Activated CD4-positive, alpha-beta memory T cell treated with anti-CD3 and anti-CD28 coated beads for 36 hours (primary cell): Measurements from ENCODE around the gene DARS1. TPM values are rescaled to one million over a fixed set of nuclear protein-coding genes. Genes with fewer than 3 reads are reported as not detected.
"Not testable (repeated sequence)": the region's sequence is repeated elsewhere in the genome, so short reads cannot be mapped to it uniquely, and the experiment has no call there.

Source experiments
- CTCF ChIA-PET: fragments of 350-600 bp; sonication (Branson Sonifier 250); formaldehyde crosslinking; loops from one replicate; lab custom pipeline; 2021; ENCODE audit warnings: antibody characterized with exemption, inconsistent platforms; lab: Charles Lee
- POLR2A ChIA-PET: fragments of 350-600 bp; sonication (Branson Sonifier 250); formaldehyde crosslinking; loops from one replicate; lab custom pipeline; 2021; ENCODE audit warnings: antibody characterized with exemption; lab: Charles Lee
- DNase-seq: peaks from one replicate; pipeline ENCODE4 v3.0.0-alpha.2; 2020
- H3K27ac Mint-ChIP-seq: one replicate; pipeline ENCODE4 v1.8.0; 2021; ENCODE audit warnings: mixed read lengths
- H3K27me3 Mint-ChIP-seq: one replicate; pipeline ENCODE4 v1.8.0; 2021; ENCODE audit warnings: mixed read lengths
- H3K36me3 Mint-ChIP-seq: one replicate; pipeline ENCODE4 v1.8.0; 2021; ENCODE audit warnings: mixed read lengths
- H3K4me1 Mint-ChIP-seq: one replicate; pipeline ENCODE4 v1.8.0; 2021; ENCODE audit warnings: low read depth, mixed read lengths
- H3K4me3 Mint-ChIP-seq: one replicate; pipeline ENCODE4 v1.8.0; 2021; ENCODE audit warnings: mild to moderate bottlenecking, mixed read lengths
- H3K9me3 Mint-ChIP-seq: one replicate; pipeline ENCODE4 v1.8.0; 2021; ENCODE audit warnings: mixed read lengths
- intact Hi-C: fragments of 100-400 bp; cut with micrococcal nuclease; formaldehyde crosslinking; loops from one replicate; pipeline ENCODE4 v1.15.1; 2023
- total RNA-seq, 2 experiments: library from RNA; stranded (reverse); gene quantifications; one replicate each; pipeline ENCODE4 v1.2.3, GENCODE V29; 2021

Gene DARS1
- total RNA-seq, 2 experiments from 2014 or later: 215 to 218 TPM

DNA sequence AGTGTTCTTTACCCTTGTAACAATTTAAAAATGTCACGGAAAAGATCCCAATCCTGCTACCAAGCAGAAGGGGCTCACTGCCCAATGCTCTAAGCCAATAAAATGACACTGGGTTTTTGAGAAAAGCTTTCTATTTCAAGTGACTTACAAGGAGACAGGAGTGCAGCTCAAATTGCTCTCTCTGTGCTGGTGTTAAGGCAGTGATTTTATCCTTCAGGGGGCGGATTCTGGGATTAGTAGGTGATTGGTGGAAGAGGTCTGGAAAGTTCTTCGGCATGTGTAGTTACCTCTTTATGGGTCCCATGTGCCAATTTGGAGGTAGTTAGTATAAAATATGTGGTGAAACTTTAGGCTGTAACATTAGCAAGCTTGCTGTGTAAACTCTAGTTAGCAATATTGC lies 81.8 kb downstream of the DARS1 start:
- no peaks in the 10 kb centered on the region for H3K27me3 Mint-ChIP-seq
- no peak overlapping the region for H3K27ac Mint-ChIP-seq
- peaks cover 20% of the 10 kb centered on the region for H3K36me3 Mint-ChIP-seq
- ChIA-PET CTCF (interaction anchor here (1.1 to 1.2 kb wide), 2 partner anchors 10 to 491 kb away, joined by 3 read pairs; no protein-coding TSS in a partner anchor), POLR2A (no interaction called here)
- intact Hi-C loops: no loop called here
- H3K4me1 Mint-ChIP-seq: peaks cover 2% of the 10 kb centered on the region
- DNase-seq: no peak
- no peak overlapping the region for H3K4me3 Mint-ChIP-seq
- no peaks in the 10 kb centered on the region for H3K9me3 Mint-ChIP-seq

DNA sequence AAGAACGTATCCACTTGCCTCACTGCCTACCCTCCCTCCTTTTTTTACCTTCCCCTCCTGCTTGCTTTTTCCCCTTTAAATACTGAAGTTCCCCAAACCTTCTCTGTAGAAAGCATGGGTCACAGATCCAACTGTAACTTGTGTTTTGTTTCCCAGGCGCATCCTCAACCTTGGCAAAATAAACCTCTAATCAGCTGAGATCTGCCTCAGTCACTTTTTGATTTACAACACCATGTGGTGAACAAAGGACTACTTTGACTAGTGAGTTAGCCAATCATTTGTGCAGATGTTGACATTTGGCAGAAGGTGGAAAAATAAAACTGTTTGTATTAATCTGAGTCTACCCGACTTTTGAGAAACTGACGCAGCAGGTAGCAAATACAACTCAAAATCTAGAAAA lies 85.9 kb downstream of the DARS1 start:
- no peak overlapping the region for H3K27ac Mint-ChIP-seq
- ChIA-PET POLR2A (no interaction called here), CTCF (interaction anchor here (1.4 kb wide), 1 partner anchor 15 kb away, joined by 4 read pairs; no protein-coding TSS in a partner anchor)
- intact Hi-C loops: no loop called here
- H3K9me3 Mint-ChIP-seq: no peaks in the 10 kb centered on the region
- no peak for DNase-seq
- H3K36me3 Mint-ChIP-seq: peaks cover 10% of the 10 kb centered on the region
- no peaks in the 10 kb centered on the region for H3K27me3 Mint-ChIP-seq
- no peak overlapping the region for H3K4me3 Mint-ChIP-seq
- H3K4me1 Mint-ChIP-seq: peaks cover 2% of the 10 kb centered on the region

DNA sequence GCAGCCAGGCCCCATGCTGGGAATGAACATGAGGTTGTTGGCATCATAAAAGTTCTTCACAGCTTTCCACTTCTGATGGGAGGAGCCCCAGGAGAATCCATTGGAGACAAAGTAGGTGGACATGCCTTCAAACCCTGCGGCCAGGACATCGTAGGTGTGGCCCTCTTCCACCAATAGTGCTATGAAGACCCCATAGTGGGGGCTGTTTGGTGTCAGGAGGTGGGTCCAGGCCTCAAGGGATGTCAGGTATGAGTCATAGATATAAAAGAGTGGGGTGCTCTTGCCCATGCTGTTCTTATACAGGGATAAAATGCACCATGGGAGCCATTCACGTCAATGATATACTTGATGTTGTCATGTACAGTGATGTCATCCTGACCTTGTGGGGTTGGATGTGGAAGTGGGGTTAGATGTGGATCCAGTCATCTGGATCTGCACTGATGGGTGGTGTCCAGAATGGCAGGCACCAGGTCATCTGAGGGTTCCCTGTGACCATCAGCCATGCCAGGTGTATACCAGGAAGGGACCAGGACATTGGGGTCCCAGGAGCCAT lies 87.1 kb downstream of the DARS1 start:
- POLR2A ChIA-PET: no interaction called here
- Mint-ChIP-seq H3K4me1 (no peaks in the 10 kb centered on the region), H3K9me3 (no peaks in the 10 kb centered on the region), H3K27ac (no peak overlapping the region), H3K4me3 (no peak overlapping the region), H3K36me3 (peaks cover 8% of the 10 kb centered on the region), H3K27me3 (no peaks in the 10 kb centered on the region)
- CTCF ChIA-PET: no interaction called here
- DNase-seq: no peak
- intact Hi-C loops: no loop called here

DNA sequence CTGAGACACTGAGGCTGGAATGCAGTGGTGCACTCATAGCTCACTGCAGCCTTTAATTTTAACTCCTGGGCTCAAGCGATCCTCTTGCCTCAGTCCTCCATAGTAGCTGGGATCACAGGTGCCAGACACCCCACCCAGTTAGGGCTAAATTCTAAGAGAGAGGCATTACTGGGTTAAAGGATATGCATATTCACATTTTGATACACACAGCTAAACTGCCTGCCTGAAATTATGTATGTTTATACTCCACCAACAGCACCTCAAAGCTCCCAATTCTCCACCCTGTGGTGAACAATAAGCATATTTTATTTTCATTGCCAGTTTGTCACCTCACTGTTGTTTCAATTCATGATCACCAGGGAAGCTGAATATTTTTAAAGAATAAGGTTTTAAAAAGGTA lies 90.5 kb downstream of the DARS1 start:
- H3K9me3 Mint-ChIP-seq: no peaks in the 10 kb centered on the region
- no peak overlapping the region for H3K27ac Mint-ChIP-seq
- peaks cover 3% of the 10 kb centered on the region for H3K36me3 Mint-ChIP-seq
- intact Hi-C loops: no loop called here
- H3K27me3 Mint-ChIP-seq: no peaks in the 10 kb centered on the region
- ChIA-PET POLR2A (interaction anchor here (0.5 to 1.2 kb wide), 2 partner anchors 18 to 1463 kb away, joined by 3 read pairs; partner anchors contain the start of gene MCM6), CTCF (no interaction called here)
- DNase-seq: no peak
- no peaks in the 10 kb centered on the region for H3K4me1 Mint-ChIP-seq
- no peak overlapping the region for H3K4me3 Mint-ChIP-seq

DNA sequence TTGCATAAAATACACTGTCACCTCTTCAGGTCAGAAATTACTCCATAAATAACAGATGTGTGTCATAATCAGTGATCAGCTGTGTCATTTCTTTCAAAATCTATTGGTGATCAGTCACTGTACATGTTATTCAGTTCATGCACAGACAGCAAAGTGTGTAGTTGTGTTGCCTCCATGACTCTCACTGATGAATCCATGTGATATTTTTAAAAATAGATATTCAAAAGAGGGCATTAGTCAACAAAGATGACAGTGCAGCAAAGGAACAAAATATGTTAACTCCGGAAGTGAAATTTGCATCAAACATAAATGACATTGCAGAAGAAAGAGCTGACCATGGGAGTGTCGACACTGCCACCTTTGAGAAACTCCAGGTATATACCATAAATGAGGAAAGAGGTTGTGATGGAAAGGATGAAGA lies 92.0 kb downstream of the DARS1 start:
- ChIA-PET CTCF (no interaction called here), POLR2A (interaction anchor here (0.8 to 1.7 kb wide), 2 partner anchors 17 to 18 kb away, joined by 3 to 4 read pairs; partner anchors contain the start of gene MCM6)
- H3K36me3 Mint-ChIP-seq: peaks cover 3% of the 10 kb centered on the region

DNA sequence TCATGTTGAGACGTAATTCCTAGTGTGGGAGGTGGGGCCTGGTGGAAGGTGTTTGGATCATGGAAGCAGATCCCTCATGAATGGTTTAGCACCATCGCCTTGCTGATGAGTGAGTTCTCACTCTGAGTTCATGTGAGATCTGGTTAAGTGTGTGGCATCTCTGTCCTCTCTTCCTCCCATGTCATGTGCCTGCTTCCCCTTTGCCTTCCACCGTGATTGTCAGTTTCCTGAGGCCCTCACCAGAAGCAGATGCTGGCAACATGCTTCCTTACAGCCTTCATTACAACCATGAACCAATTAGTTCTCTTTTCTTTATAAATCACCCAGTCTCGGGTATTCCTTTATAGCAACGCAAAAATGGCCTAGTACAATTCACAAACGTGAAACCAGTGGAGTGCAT lies 94.6 kb downstream of the DARS1 start:
- H3K36me3 Mint-ChIP-seq: no peaks in the 10 kb centered on the region
- intact Hi-C loops: no loop called here
- POLR2A ChIA-PET: no interaction called here

More for the DNA sequence above, 92.0 kb downstream of the DARS1 start:
- no peaks in the 10 kb centered on the region for H3K27me3 Mint-ChIP-seq
- DNase-seq: no peak
- H3K4me3 Mint-ChIP-seq: no peak overlapping the region
- no peak overlapping the region for H3K27ac Mint-ChIP-seq
- no peaks in the 10 kb centered on the region for H3K4me1 Mint-ChIP-seq
- H3K9me3 Mint-ChIP-seq: no peaks in the 10 kb centered on the region
- intact Hi-C loops: no loop called here

DNA sequence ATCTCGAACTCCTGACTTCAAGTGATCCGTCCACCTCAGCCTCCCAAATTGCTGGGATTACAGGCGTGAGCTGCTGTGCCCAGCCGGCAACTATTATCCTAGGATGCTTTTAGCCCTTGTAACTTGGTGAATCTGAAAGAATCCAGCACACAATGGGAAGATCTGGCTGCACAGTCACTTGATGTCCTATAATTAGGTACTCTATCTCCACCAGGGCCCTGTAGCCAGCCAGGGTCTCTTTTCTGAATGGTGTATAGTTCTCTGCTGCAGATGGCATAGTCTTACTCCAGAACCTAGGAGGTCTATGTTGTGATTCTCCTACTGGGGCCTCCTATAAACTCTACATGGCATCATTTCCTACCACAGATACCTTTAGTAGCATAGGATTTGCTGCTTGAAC lies 95.3 kb downstream of the DARS1 start:
- no peaks in the 10 kb centered on the region for H3K9me3 Mint-ChIP-seq
- no peak overlapping the region for H3K4me3 Mint-ChIP-seq
- no peak for DNase-seq
- POLR2A ChIA-PET: no interaction called here
- CTCF ChIA-PET: no interaction called here
- H3K4me1 Mint-ChIP-seq: no peaks in the 10 kb centered on the region
- intact Hi-C loops: no loop called here
- no peaks in the 10 kb centered on the region for H3K36me3 Mint-ChIP-seq
- no peak overlapping the region for H3K27ac Mint-ChIP-seq
- peaks cover 5% of the 10 kb centered on the region for H3K27me3 Mint-ChIP-seq

More for the DNA sequence above, 94.6 kb downstream of the DARS1 start:
- H3K4me3 Mint-ChIP-seq: no peak overlapping the region
- no peaks in the 10 kb centered on the region for H3K27me3 Mint-ChIP-seq
- CTCF ChIA-PET: no interaction called here
- no peaks in the 10 kb centered on the region for H3K4me1 Mint-ChIP-seq
- DNase-seq: no peak
- H3K27ac Mint-ChIP-seq: no peak overlapping the region
- no peaks in the 10 kb centered on the region for H3K9me3 Mint-ChIP-seq

DNA sequence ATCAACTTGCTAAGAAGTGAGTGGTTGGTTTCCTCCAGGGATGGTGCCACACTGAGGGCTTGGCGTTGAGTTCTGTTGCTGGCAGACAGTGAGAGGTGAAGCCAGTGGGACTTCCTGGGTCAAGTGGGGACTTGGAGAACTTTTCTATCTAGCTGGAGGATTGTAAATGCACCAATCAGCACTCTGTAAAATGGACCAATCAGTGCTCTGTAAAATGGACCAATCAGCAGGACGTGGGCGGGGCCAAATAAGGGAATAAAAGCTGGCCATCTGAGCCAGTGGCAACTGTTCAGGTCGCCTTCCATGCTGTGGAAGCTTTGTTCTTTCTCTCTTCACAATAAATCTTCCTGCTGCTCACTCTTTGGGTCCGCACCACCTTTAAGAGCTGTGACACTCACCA lies 96.8 kb downstream of the DARS1 start:
- intact Hi-C loops, H3K4me1 Mint-ChIP-seq, H3K9me3 Mint-ChIP-seq, H3K4me3 Mint-ChIP-seq, DNase-seq, H3K36me3 Mint-ChIP-seq, H3K27ac Mint-ChIP-seq, H3K27me3 Mint-ChIP-seq: not testable (repeated sequence)
- ChIA-PET POLR2A (interaction anchor here (1.2 kb wide), 1 partner anchor 13 kb away, joined by 3 read pairs; no protein-coding TSS in a partner anchor), CTCF (interaction anchor here (1.0 kb wide), 1 partner anchor 495 kb away, joined by 3 read pairs; no protein-coding TSS in a partner anchor)

DNA sequence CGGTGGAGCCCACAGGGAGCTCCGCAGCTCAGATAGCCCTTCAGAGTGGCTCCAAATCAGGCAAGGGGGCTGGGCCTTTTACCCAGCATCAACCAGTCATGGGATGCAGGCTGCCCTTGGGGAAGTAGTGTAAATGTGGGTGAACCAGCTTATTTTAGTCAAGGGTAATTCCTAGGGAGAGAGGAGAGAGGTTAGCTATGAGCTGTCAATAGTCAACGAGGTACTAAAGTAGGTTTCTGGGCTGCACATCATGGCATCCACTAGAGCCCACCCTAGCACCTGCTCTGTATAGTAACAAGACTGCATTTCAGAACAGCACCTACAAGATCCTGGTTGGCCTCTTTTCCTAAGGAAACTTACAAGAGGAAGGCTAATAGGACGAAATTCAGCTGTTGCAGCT lies 99.7 kb downstream of the DARS1 start:
- intact Hi-C loops: no loop called here
- Mint-ChIP-seq H3K36me3 (no peaks in the 10 kb centered on the region), H3K27me3 (peaks cover 8% of the 10 kb centered on the region), H3K27ac (no peak overlapping the region), H3K4me3 (no peak overlapping the region), H3K4me1 (no peaks in the 10 kb centered on the region), H3K9me3 (no peaks in the 10 kb centered on the region)
- ChIA-PET POLR2A (interaction anchor here (1.0 kb wide), 1 partner anchor 10 kb away, joined by 3 read pairs; no protein-coding TSS in a partner anchor), CTCF (interaction anchor here (1.2 kb wide), 1 partner anchor 28 kb away, joined by 6 read pairs; no protein-coding TSS in a partner anchor)
- no peak for DNase-seq

DNA sequence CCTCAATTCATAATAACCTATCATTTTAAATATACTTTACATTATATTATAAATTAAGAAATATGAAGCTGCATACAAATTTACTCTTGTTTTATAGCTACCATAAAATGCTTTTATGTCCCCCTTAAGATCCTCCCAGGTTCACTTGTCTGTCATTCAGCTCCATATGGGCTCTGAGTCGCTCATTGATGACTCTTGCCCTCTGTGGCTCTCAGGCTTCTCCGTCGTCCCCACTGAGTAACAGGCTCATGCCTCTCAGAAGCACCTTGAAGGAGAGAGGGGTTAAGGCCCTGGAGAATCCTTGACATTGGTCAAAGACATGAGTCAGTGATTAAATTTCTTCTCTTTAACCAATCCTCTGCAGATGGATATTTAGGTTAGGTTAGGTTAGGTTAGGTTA lies 103.0 kb downstream of the DARS1 start:
- no peak for DNase-seq
- POLR2A ChIA-PET: no interaction called here
- peaks cover 3% of the 10 kb centered on the region for H3K4me1 Mint-ChIP-seq
- peaks cover 8% of the 10 kb centered on the region for H3K27me3 Mint-ChIP-seq
- no peaks in the 10 kb centered on the region for H3K36me3 Mint-ChIP-seq
- CTCF ChIA-PET: interaction anchor here (0.6 to 0.7 kb wide), 2 partner anchors 16 to 652 kb away, joined by 3 to 6 read pairs; no protein-coding TSS in a partner anchor
- no peak overlapping the region for H3K4me3 Mint-ChIP-seq
- no peak overlapping the region for H3K27ac Mint-ChIP-seq
- H3K9me3 Mint-ChIP-seq: no peaks in the 10 kb centered on the region
- intact Hi-C loops: no loop called here

DNA sequence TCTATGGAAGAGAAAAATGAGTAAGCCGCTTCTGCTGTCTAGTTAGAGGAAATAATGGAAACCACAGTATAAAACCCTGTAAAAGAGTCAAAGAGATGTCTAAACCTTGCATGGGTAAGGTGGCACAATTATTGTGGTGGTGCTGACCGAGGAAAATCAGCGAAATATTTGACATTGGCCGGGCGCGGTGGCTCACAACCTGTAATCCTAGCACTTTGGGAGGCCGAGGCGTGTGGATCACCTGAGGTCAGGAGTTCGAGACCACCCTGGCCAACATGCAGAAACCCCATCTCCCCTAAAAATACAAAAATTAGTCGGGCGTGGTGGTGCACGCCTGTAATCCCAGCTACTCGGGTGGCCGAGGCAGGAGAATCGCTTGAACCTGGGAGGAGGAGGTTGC lies 108.7 kb downstream of the DARS1 start:
- DNase-seq: peak; percentile 18
- H3K36me3 Mint-ChIP-seq: peaks cover 44% of the 10 kb centered on the region
- H3K4me1 Mint-ChIP-seq: peaks cover 33% of the 10 kb centered on the region
- POLR2A ChIA-PET: interaction anchor here (0.5 to 1.9 kb wide), 14 partner anchors 12 to 509 kb away, joined by 3 to 11 read pairs (median 4); partner anchors contain the start of gene DARS1
- intact Hi-C loops: loop anchor here (1.0 to 2.0 kb wide), 7 partner anchors 56 to 958 kb away; partner anchors contain the start of genes CCNT2, CXCR4, DARS1 and R3HDM1
- H3K9me3 Mint-ChIP-seq, H3K27me3 Mint-ChIP-seq, CTCF ChIA-PET: not testable (repeated sequence)
- peak overlapping the region; percentile 90 for H3K4me3 Mint-ChIP-seq
- H3K27ac Mint-ChIP-seq: peak overlapping the region; percentile 98

DNA sequence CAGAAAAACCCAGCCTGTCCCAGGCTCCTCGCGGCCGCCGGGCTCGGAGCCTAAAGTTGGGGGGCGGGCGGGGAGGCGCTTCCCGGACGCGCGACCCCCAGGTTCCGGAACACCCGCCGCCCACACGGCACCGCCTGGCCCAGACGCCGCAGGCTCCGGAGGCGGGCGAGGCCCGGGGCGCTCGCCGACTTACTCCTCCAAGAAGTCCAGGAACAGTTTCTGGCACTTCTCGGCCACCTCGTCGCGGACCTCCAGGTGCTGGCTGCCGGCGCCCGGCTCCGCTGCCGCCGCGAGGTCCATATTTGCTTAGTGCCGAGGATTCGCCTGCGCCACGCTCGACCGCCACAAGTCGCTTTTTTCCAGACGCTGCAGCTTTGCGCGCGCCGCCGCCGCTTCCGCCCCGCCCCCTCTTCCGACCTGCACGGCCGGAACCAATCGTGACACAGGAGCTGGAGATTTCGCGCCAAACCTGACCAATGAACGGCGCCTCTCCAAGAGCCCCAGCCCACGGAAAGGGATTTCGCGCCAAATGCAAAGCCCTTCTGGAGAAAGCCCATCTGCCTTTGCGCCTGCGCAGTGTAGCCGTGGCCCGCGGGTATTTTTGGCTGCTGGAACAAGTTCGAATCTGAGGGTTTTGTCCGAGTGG lies 109.2 kb downstream of the DARS1 start, which contains the start of gene MCM6:
Gene MCM6 (minus strand): TSS at position 378 of the 646 bp plus-strand sequence. CDS start 78 bp downstream, at position 300.
- Mint-ChIP-seq H3K27ac (peak within 1 kb of the TSS; percentile 98), H3K4me3 (peak within 1 kb of the TSS; percentile 90), H3K4me1 (peaks cover 39% of the 10 kb centered on the region), H3K36me3 (peaks cover 50% of the 10 kb centered on the region), H3K9me3 (no peaks in the 10 kb centered on the region), H3K27me3 (peaks cover 2% of the 10 kb centered on the region)
- peak; percentile 100 for DNase-seq
- CTCF ChIA-PET: interaction anchor here (1.0 to 1.4 kb wide), 4 partner anchors 133 to 510 kb away, joined by 3 read pairs; no protein-coding TSS in a partner anchor
- intact Hi-C loops: loop anchor here (1.0 to 2.0 kb wide), 7 partner anchors 56 to 958 kb away; partner anchors contain the start of genes CCNT2, CXCR4, DARS1 and R3HDM1
- POLR2A ChIA-PET: interaction anchor here (0.5 to 1.9 kb wide), 20 partner anchors 11 to 509 kb away, joined by 3 to 20 read pairs (median 4); partner anchors contain the start of genes DARS1, R3HDM1 and ZRANB3
